Measurements from ENCODE around the gene TMEM179B. TPM values are rescaled to one million over a fixed set of nuclear protein-coding genes. Genes with fewer than 3 reads are reported as not detected.

The TMEM179B gene
- total RNA-seq, 4 donors from 2014 or later: 78.6 to 126 (median 92.4) TPM

GRCh38 chr11:62789576-62789975 is 2.4 kb downstream of the TMEM179B start:
- no peaks in the 10 kb centered on the region for H3K9me3 ChIP-seq
- TF ChIP-seq CTCF (IDR thresholded peaks at IDR 0.05) (no peak), POLR2A (IDR thresholded peaks at IDR 0.05) (no peak)
- intact Hi-C loops (cut with DNase I): loop anchor here (5.0 to 10.0 kb wide), 2 partner anchors 45 to 73 kb away; partner anchors contain the start of genes STX5, TEX54 and WDR74
- no peak overlapping the region for H3K27ac ChIP-seq
- no peaks in the 10 kb centered on the region for H3K27me3 ChIP-seq
- H3K4me1 ChIP-seq: peaks cover 27 to 36% of the 10 kb centered on the region in 2 donors
- no peak for DNase-seq
- H3K4me3 ChIP-seq (replicated peaks in 1 of 3): no peak overlapping the region
- WGBS, 2 donors: 56 to 63% methylated on average over 2 to 3 of the region's 3 CpGs
- H3K36me3 ChIP-seq: peaks cover 13 to 16% of the 10 kb centered on the region in 2 donors

DNA sequence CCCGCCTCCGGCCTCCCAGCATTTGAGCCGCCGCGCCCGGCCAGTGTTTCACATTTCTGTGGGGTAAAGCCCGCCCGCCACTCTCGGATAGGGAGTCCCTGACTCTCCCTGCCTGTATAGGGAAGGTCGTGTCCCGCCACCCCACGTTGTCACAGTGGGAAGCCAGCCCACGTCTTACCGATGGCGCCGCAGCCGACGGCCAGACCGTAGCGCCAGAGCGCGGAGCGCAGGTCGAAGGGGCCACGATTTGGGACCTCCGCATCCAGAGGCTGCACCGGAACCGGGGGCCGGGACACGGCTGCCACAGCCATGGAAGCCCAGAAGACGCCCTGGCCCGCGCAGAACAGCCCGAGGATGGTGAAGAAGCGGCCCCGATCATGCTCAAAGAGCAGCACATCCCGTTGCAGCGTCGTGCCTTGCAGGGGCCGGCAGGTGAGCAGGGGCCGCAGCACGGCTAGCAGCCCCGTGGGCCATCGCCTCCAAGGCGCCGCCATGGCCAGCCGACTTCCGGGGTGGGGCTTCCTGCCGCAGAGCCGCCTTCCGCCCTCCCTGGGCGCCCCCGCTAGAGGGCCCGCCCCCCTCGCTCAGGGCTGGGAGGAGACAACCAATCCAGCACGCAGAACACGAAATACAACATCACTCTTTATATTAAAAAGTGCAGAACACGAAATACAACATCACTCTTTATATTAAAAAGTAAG is 4.4 kb downstream of the TMEM179B start, which contains the start of gene TMEM223:
TSS of gene TMEM223 (minus strand) at position 506 of the 701 bp plus-strand sequence. CDS start at position 494, 12 bp downstream.
- peak; percentile 26 to 86 for TF ChIP-seq POLR2A (IDR thresholded peaks at IDR 0.05)
- no peak for TF ChIP-seq CTCF (IDR thresholded peaks at IDR 0.05)

DNA sequence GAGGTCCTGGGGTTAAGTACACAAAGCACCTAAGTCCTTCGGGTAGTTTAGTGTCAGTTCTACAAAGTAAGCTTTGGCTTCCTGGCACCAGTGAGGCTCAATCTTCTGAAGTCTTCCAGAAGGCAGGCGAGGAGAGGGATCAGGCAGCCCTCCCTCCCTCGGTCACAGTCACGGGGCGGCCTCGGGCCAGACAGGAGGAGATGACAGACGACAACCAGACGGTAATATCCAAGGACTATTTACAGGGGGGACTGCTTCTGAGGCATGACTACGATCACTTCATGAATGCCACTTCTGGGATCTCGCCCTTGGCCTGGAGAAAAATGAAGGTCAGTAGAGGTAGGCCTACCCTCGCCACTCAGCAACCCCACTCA is 5.0 kb downstream of the TMEM179B start:
- intact Hi-C loops (cut with DNase I): no loop called here
- H3K4me1 ChIP-seq: peaks cover 20 to 27% of the 10 kb centered on the region in 2 donors
- TF ChIP-seq POLR2A (IDR thresholded peaks at IDR 0.05) (no peak), CTCF (IDR thresholded peaks at IDR 0.05) (no peak)
- no peaks in the 10 kb centered on the region for H3K9me3 ChIP-seq
- no peak overlapping the region for H3K4me3 ChIP-seq (replicated peaks in 1 of 3)
- 31 to 36% methylated on average over 9 to 11 of the region's 11 CpGs for WGBS, 2 donors
- H3K36me3 ChIP-seq: peaks cover 39 to 41% of the 10 kb centered on the region in 2 donors
- no peaks in the 10 kb centered on the region for H3K27me3 ChIP-seq
- H3K27ac ChIP-seq: peak overlapping the region; percentile 1 to 82 (median 47)
- DNase-seq: peak; percentile 25 to 34

More for the DNA sequence above, 4.4 kb downstream of the TMEM179B start, which contains the start of gene TMEM223:
- 1 to 2% methylated on average over 21 to 24 of the region's 58 CpGs for WGBS, 2 donors
- H3K27ac ChIP-seq: peak within 1 kb of the TSS; percentile 47 to 82 (median 62)
- intact Hi-C loops (cut with DNase I): no loop called here
- DNase-seq: peak; percentile 88 to 90
- H3K36me3 ChIP-seq: peaks cover 34 to 36% of the 10 kb centered on the region in 2 donors
- peak within 1 kb of the TSS; percentile 71 to 89 (median 72) for H3K4me3 ChIP-seq (replicated peaks in 1 of 3)
- H3K27me3 ChIP-seq: no peaks in the 10 kb centered on the region
- peaks cover 20 to 27% of the 10 kb centered on the region in 2 donors for H3K4me1 ChIP-seq
- H3K9me3 ChIP-seq: no peaks in the 10 kb centered on the region

DNA sequence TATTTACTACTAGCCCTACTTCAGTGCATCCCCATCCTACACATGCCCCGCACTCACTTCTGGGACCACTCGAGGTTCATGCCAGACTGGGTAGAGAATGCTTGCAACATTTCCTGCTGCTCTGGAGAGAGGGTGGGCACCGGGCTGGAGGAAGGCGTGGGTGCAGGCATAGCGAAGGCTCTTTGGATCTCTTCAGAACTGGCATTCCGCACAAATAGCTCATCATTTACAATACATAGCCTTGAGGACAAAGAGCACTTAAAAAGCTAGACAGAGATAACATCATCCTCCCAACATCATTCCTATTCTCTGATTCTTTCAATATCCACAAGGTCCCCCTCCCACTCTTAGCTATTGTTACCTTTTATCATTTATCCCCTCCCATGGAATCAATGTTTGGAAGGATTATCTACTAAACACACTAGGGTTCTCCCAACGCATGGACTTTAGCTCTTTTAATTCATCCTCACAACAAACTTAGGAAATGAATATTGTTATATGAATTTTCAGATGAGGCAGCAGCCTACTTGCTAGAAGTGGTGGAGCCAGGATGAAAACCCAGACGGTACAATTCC is 7.1 kb downstream of the TMEM179B start:
- WGBS, 2 donors: 91 to 92% methylated on average over 8 of the region's 8 CpGs
- Histone ChIP-seq H3K27me3 (no peaks in the 10 kb centered on the region), H3K27ac (no peak overlapping the region), H3K9me3 (no peaks in the 10 kb centered on the region), H3K4me3 (replicated peaks in 1 of 3) (no peak overlapping the region), H3K4me1 (peaks cover 13 to 18% of the 10 kb centered on the region in 2 donors), H3K36me3 (peaks cover 60 to 62% of the 10 kb centered on the region in 2 donors)
- DNase-seq: no peak
- intact Hi-C loops (cut with DNase I): no loop called here
- TF ChIP-seq POLR2A (IDR thresholded peaks at IDR 0.05) (no peak), CTCF (IDR thresholded peaks at IDR 0.05) (no peak)

DNA sequence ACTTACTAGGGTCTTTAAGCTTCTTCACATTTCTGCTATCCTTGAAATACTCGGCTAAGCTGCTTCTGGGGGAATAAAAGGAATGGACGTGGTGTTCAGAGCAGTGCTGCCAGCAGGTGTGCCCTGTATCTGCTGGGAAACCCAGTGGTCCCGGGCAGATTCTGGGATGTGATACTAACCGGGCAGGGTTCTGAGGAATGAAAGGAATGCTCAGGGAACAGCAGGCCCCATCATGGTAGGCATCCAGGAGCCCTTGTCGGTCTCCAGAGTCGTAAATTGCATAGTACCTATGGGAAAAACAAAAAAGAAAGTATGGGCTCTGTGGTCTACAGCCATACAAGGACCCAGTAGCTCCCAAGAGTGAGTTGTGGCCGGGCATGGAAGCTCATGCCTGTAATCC is 9.1 kb downstream of the TMEM179B start:
- 90 to 93% methylated on average over 7 of the region's 7 CpGs for WGBS, 2 donors

More for the DNA sequence above, 9.1 kb downstream of the TMEM179B start:
- H3K9me3 ChIP-seq: no peaks in the 10 kb centered on the region
- H3K36me3 ChIP-seq: peaks cover 80 to 82% of the 10 kb centered on the region in 2 donors
- DNase-seq: no peak
- peaks cover 6 to 7% of the 10 kb centered on the region in 2 donors for H3K4me1 ChIP-seq
- no peaks in the 10 kb centered on the region for H3K27me3 ChIP-seq
- TF ChIP-seq CTCF (IDR thresholded peaks at IDR 0.05) (no peak), POLR2A (IDR thresholded peaks at IDR 0.05) (no peak)
- intact Hi-C loops (cut with DNase I): no loop called here
- H3K27ac ChIP-seq: no peak overlapping the region
- no peak overlapping the region for H3K4me3 ChIP-seq (replicated peaks in 1 of 3)
